Psoas muscle (tissue), 8 donors: ENCODE results near the gene AATF. TPM values are rescaled to one million over a fixed set of nuclear protein-coding genes. Genes with fewer than 3 reads are reported as not detected.

Source experiments
- ATAC-seq, 4 donors: fragments of 200-7000 bp; cut with Tn5 transposase; one replicate each; pipeline ENCODE4 v1.9.1; 2020; ENCODE audit warnings: moderate library complexity in 3 of 4, mild to moderate bottlenecking in 2 of 4
- DNase-seq, 2 donors: peaks; one replicate each; pipeline ENCODE4 v3.0.0-alpha.2; 2020
- H3K27ac ChIP-seq: fragments of 200-600 bp; one replicate; pipeline ENCODE4 v1.8.0; 2022
- H3K27me3 ChIP-seq, 3 donors: fragments of 200-600 bp in 1 of 3; one replicate each; pipeline versions ENCODE4 v1.6.1 to v1.8.0; 2013 to 2022; ENCODE audit warnings: low read length in 2 of 3, mild to moderate bottlenecking in 2 of 3, moderate library complexity in 1 of 3; ENCODE audit not compliant: insufficient read depth in 3 of 3
- H3K36me3 ChIP-seq, 2 donors: fragments of 200-600 bp in 1 of 2; one replicate each; pipeline versions ENCODE4 v1.6.1 to v1.8.0; 2013 to 2022; ENCODE audit warnings: low read depth in 1 of 2, mild to moderate bottlenecking in 1 of 2, moderate library complexity in 1 of 2; ENCODE audit not compliant: insufficient read depth in 1 of 2
- H3K4me1 ChIP-seq: fragments of 200-600 bp; one replicate; pipeline ENCODE4 v1.8.0; 2022
- H3K4me3 ChIP-seq: fragments of 200-600 bp; one replicate; pipeline ENCODE4 v1.8.0; 2022; ENCODE audit warnings: mild to moderate bottlenecking
- H3K9me3 ChIP-seq: fragments of 200-600 bp; one replicate; pipeline ENCODE4 v1.8.0; 2022
- WGBS, 3 donors: extraction: QIAGEN DNeasy Blood & Tissue Kit; methylation state at CpG; one replicate each; pipeline versions ENCODE4 v1.1.6 to v1.1.7; 2013; 5-methylcytosine and 5-hydroxymethylcytosine counted together
- intact Hi-C, 2 donors: fragments of 100-400 bp; cut with DNase I; formaldehyde crosslinking; loops; one replicate each; pipeline versions ENCODE4 v1.11.0 to v1.14.2; 2022
- polyA plus RNA-seq, 3 donors: library from polyadenylated mRNA; stranded (reverse); fragments of 200-250 nt; gene quantifications; one replicate each; pipeline ENCODE4 v1.2.3, GENCODE V29; 2013
- total RNA-seq, 4 donors: library from RNA; stranded (reverse); fragmentation: NEBNext Ultra II Directional in 2 of 4; extraction: Animal tissue kit (Norgen Biotek cat#: 25700) in 2 of 4; gene quantifications; one replicate each; pipeline versions ENCODE4 v1.2.1 to v1.2.4, GENCODE V29; 2021 to 2023
- TF ChIP-seq, protein P1 (sequence below): fragments of 200-600 bp; IDR thresholded peaks from one replicate; pipeline ENCODE4 v1.8.0; 2022; ENCODE audit warnings: antibody characterized with exemption
- donor health status: healthy with polysubstance abuse.
- donor health status: DM: no; HTN: no; CAD: no; lungs with moderate emphysema.
- donor health status: Bipolar disorder and iron deficiency.
- donor health status: healthy.
- donor health status: DM: yes; HTN: yes; CAD: no.
- donor health status: DM: no; HTN: no; CAD: no.
- donor health status: DM: no; HTN: no; CAD: no.
- donor health status: DM: yes; HTN: yes; CAD: no.

The AATF gene
- total and polyA plus RNA-seq, 7 donors: 23.5 to 54.8 (median 40.6) TPM

DNA sequence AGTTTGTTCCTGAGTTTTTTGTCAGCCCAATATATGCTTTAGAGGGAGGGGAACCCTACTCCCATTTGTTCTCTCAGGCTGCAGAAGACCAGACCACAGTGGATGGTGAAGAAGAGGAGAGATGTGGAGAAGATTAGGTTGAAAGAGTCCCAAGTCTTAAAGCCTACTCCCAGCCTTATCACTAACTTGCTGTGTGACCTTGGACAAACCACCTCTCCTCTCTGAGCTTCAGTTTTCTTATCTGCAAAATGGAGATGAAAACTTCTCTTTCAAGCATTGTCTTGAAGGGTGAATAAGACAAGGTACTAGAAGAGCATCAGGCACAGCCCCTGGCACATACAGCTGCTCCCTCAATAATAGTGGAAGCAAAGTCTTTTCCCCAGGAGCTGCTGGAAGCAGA lies 26.6 kb upstream of the AATF start:
- Histone ChIP-seq H3K36me3 (no peaks in the 10 kb centered on the region), H3K4me1 (no peaks in the 10 kb centered on the region), H3K27me3 (peaks cover 0 to 54% (median 16%) of the 10 kb centered on the region in 3 donors), H3K27ac (no peak overlapping the region), H3K4me3 (no peak overlapping the region), H3K9me3 (no peaks in the 10 kb centered on the region)
- intact Hi-C loops: no loop called here
- ATAC-seq: no peak
- no peak for DNase-seq
- TF ChIP-seq, protein P1, sequence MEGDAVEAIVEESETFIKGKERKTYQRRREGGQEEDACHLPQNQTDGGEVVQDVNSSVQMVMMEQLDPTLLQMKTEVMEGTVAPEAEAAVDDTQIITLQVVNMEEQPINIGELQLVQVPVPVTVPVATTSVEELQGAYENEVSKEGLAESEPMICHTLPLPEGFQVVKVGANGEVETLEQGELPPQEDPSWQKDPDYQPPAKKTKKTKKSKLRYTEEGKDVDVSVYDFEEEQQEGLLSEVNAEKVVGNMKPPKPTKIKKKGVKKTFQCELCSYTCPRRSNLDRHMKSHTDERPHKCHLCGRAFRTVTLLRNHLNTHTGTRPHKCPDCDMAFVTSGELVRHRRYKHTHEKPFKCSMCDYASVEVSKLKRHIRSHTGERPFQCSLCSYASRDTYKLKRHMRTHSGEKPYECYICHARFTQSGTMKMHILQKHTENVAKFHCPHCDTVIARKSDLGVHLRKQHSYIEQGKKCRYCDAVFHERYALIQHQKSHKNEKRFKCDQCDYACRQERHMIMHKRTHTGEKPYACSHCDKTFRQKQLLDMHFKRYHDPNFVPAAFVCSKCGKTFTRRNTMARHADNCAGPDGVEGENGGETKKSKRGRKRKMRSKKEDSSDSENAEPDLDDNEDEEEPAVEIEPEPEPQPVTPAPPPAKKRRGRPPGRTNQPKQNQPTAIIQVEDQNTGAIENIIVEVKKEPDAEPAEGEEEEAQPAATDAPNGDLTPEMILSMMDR: no peak

DNA sequence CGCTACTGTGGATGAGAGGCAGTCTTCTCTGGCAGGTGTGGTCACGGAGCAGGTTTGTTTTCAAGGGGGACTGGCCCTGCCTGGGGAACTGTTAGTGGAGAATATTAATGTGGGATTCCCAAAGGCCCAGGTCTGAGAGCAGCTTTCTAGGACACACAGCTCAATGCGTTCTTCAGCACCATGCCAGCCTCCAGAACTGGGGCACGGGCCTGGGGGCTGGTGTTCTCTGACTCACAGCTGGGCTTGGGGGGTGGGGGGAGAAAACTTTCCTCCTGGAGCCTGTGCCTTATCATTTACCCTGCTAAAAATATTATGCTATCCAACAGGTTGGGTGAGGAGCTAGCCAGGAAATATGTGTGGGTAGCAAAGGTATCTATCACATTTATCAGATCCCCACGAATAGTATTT lies 24.9 kb upstream of the AATF start:
- no peak overlapping the region for H3K4me3 ChIP-seq
- WGBS, 3 donors: 78 to 81% (median 80%) methylated on average over 5 of the region's 5 CpGs
- intact Hi-C loops: no loop called here
- H3K9me3 ChIP-seq: no peaks in the 10 kb centered on the region
- H3K27ac ChIP-seq: no peak overlapping the region
- H3K27me3 ChIP-seq: peaks cover 0 to 67% (median 20%) of the 10 kb centered on the region in 3 donors
- ATAC-seq: no peak
- DNase-seq: no peak
- H3K36me3 ChIP-seq: no peaks in the 10 kb centered on the region
- TF ChIP-seq, protein P1: no peak
- no peaks in the 10 kb centered on the region for H3K4me1 ChIP-seq

DNA sequence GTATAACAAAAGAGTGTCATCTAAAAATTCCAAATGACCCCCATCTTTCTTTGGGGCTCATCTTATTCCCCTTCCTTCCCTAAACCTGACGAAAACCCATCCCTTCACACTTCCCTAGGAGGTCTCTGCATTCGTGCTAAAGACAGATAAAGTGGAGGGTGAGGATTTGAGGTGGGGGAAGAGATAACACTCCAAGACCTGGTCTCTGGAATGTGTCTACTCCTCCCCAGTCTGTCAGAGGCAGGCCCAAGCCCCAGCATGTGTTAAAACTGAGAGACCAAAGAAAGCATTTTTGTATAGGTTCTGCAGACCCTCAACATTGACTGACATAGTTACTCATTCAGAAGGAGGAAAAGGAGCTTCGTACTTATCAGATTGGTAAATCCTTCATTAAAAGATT lies 22.5 kb upstream of the AATF start:
- Histone ChIP-seq H3K4me1 (no peaks in the 10 kb centered on the region), H3K27me3 (peaks cover 0 to 70% (median 33%) of the 10 kb centered on the region in 3 donors), H3K27ac (no peak overlapping the region), H3K9me3 (no peaks in the 10 kb centered on the region), H3K4me3 (no peak overlapping the region), H3K36me3 (no peaks in the 10 kb centered on the region)
- DNase-seq (no peak), ATAC-seq (no peak)
- TF ChIP-seq, protein P1: no peak
- intact Hi-C loops: no loop called here
- WGBS, 3 donors: 86 to 90% (median 88%) methylated on average over 3 of the region's 3 CpGs

DNA sequence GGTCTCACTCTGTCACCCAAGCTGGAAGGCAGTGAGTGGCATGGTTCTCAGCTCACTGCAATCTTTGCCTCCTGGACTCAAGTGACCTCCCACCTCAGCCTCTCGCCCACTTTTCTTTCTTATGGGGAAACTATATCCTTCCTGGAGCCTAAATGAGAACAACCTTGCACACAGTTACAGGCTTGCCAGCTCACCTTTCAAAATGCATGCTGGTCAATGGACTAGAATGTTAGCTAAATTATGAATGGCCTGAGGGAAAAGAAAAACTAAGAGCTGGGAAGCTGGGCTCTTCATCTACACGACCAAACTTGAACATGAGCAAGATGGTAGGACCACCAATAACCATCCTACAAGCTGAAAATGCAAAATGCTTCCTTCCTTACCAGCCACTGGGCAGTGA lies 22.1 kb upstream of the AATF start:
- Histone ChIP-seq H3K4me1 (peaks cover under 1% of the 10 kb centered on the region), H3K27ac (no peak overlapping the region), H3K4me3 (no peak overlapping the region), H3K36me3 (no peaks in the 10 kb centered on the region), H3K27me3 (peaks cover 0 to 70% (median 37%) of the 10 kb centered on the region in 3 donors), H3K9me3 (no peaks in the 10 kb centered on the region)
- no peak for ATAC-seq
- no peak for DNase-seq
- intact Hi-C loops: no loop called here
- WGBS, 3 donors: 79 to 86% (median 82%) methylated on average over 2 of the region's 2 CpGs
- TF ChIP-seq, protein P1: no peak
